GM12878 (cell line): ENCODE results near the gene SELPLG. TPM values are rescaled to one million over a fixed set of nuclear protein-coding genes. Genes with fewer than 3 reads are reported as not detected.

Source experiments
- CBX3 ChIP-seq: fragments of 200-600 bp; sonication (generic); IDR thresholded peaks from 2 replicates; pipeline ENCODE4 v1.6.1; 2016; ENCODE audit warnings: low read depth, borderline replicate concordance
- LARP7 ChIP-seq: fragments of 450-650 bp; IDR thresholded peaks from 2 replicates; pipeline ENCODE4 v1.6.1; 2017; ENCODE audit warnings: mild to moderate bottlenecking
- MLLT1 ChIP-seq: fragments of 450-650 bp; IDR thresholded peaks from 2 replicates; pipeline ENCODE4 v1.6.1; 2016; ENCODE audit warnings: mild to moderate bottlenecking
- MTA3 ChIP-seq: IDR thresholded peaks from 2 replicates; pipeline ENCODE4 v1.6.1; 2012; ENCODE audit warnings: low read length, inconsistent platforms, borderline replicate concordance
- PRDM15 ChIP-seq: fragments of 450-650 bp; formaldehyde crosslinking; IDR thresholded peaks from 2 replicates; pipeline ENCODE4 v1.4.0; 2020; ENCODE audit warnings: mild to moderate bottlenecking, moderate library complexity
- STAT1 ChIP-seq: fragments of 450-650 bp; conservative IDR thresholded peaks from 2 replicates; pipeline ENCODE4 v1.6.1; 2014; ENCODE audit warnings: antibody characterized with exemption, mild to moderate bottlenecking
- STAT3 ChIP-seq: IDR thresholded peaks from 2 replicates; pipeline ENCODE4 v1.6.1; 2011; ENCODE audit warnings: low read depth, low read length, improper control_type of control experiment
- polyA plus RNA-seq, 11 experiments: library from polyadenylated mRNA; depleted of rRNA in 4 of 11; unstranded in 6 of 11; stranded (reverse) in 5 of 11; fragments of >200 nt; fragmentation: Nextera tagmentation in 4 of 11; fragmentation: Illumina TruSeq in 1 of 11; extraction: Ambion mirVana in 4 of 11; extraction: Trizol in 1 of 11; gene quantifications; 1 replicate in 1 of 11; 2 replicates in 10 of 11; pipeline versions ENCODE4 v1.2.1 to v1.2.3, GENCODE V29; 2011 to 2016; ENCODE audit warnings: inconsistent platforms in 2 of 11, missing spikeins in 2 of 11, low read depth in 1 of 11
- total RNA-seq, 4 experiments: library from RNA; depleted of rRNA in 3 of 4; stranded (reverse); fragments of >200 nt in 3 of 4; fragmentation: Illumina TruSeq in 1 of 4; extraction: Trizol in 1 of 4; gene quantifications; 2 replicates each; pipeline versions ENCODE4 v1.2.1 to v1.2.3, GENCODE V29; 2013 to 2021

Gene SELPLG
- total and polyA plus RNA-seq, 10 of the 15 experiments (the other 5 are each of a cell fraction or from before 2014, with no cell fraction given), result 3.2 to 32.3 (median 23.9) TPM

GRCh38 chr12:108596854-108597558 lies 36.7 kb downstream of the SELPLG start (continued):
- TF ChIP-seq PRDM15 (no peak), MTA3 (no peak), STAT3 (no peak), MLLT1 (no peak), LARP7 (no peak), CBX3 (no peak), STAT1 (no peak)
- TF ChIP-seq, all 136 proteins: peak for 0
